Melanocyte of skin (primary cell): ENCODE results near the gene NDE1. TPM values are rescaled to one million over a fixed set of nuclear protein-coding genes. Genes with fewer than 3 reads are reported as not detected.

Experiments
- total RNA-seq, 2 donors: library from RNA; depleted of rRNA; stranded (reverse); fragments of >200 nt; gene quantifications; 2 replicates each; pipeline ENCODE4 v1.2.3, GENCODE V29; 2012

NDE1 gene
- total RNA-seq = 10 to 100 TPM; 56.9 to 61.6 TPM

GRCh38 chr16:15650019-15650697, at the start of gene NDE1:
TSS of gene NDE1 (plus strand) at chr16:15650245. CDS start at chr16:15664779, 14,534 bp downstream.

GRCh38 chr16:15643048-15643945, 6.7 kb upstream of the NDE1 start, which contains the start of gene MARF1:
TSS of gene MARF1 (minus strand) at chr16:15643154. CDS start at chr16:15639233, 3,921 bp downstream.

Other genes starting within 250 kb of the NDE1 start
- gene BMERB1, start 215.7 kb upstream of the NDE1 start, total RNA-seq = 1 to 10 TPM in 1 of 2 donors, under 1 TPM in 1; 0.33 to 5.5 TPM
- 10 to 100 TPM; 16.9 to 17.0 TPM for gene MARF1, start 7.1 kb upstream of the NDE1 start, total RNA-seq
- not detected for gene MYH11, start 206.8 kb downstream of the NDE1 start, total RNA-seq
- 10 to 100 TPM; 37.2 to 46.6 TPM for gene CEP20, start 238.4 kb downstream of the NDE1 start, total RNA-seq